Measurements from ENCODE around the gene ASB1.

ASB1 gene

GRCh38 chr2:238426568-238427434 is at the start of gene ASB1:
Gene ASB1 (plus strand): TSS chr2:238426927. CDS start chr2:238427071, 144 bp downstream.
- DNase-seq (ENCODE audit: low read depth): peak; percentile 79

- no peak for DNase-seq (ENCODE audit: low read depth)
These were observed 48.3 kb upstream of the ASB1 start for GRCh38 chr2:238378230-238379095.

GRCh38 chr2:238379096-238379810 is 47.5 kb upstream of the ASB1 start:
- peak; percentile 77 for DNase-seq (ENCODE audit: low read depth)

- no peak for DNase-seq (ENCODE audit: low read depth)
These were observed 46.4 kb upstream of the ASB1 start for GRCh38 chr2:238380336-238380735.

GRCh38 chr2:238380785-238381184 is 45.9 kb upstream of the ASB1 start:
- DNase-seq (ENCODE audit: low read depth): no peak

- no peak for DNase-seq (ENCODE audit: low read depth)
These were observed 45.2 kb upstream of the ASB1 start for GRCh38 chr2:238381341-238382115.

- no peak for DNase-seq (ENCODE audit: low read depth)
These were observed 44.3 kb upstream of the ASB1 start for GRCh38 chr2:238382381-238382781.

GRCh38 chr2:238383135-238383534 is 43.6 kb upstream of the ASB1 start:
- DNase-seq (ENCODE audit: low read depth): no peak

GRCh38 chr2:238383743-238384380 is 42.9 kb upstream of the ASB1 start:
- DNase-seq (ENCODE audit: low read depth): no peak

GRCh38 chr2:238387332-238387731 is 39.4 kb upstream of the ASB1 start:
- no peak for DNase-seq (ENCODE audit: low read depth)

- DNase-seq (ENCODE audit: low read depth): no peak
These were observed 37.9 kb upstream of the ASB1 start for GRCh38 chr2:238388794-238389193.

- DNase-seq (ENCODE audit: low read depth): no peak
These were observed 36.6 kb upstream of the ASB1 start for GRCh38 chr2:238389988-238390589.

GRCh38 chr2:238391042-238391689 is 35.6 kb upstream of the ASB1 start:
- DNase-seq (ENCODE audit: low read depth): no peak

GRCh38 chr2:238396663-238397062 is 30.1 kb upstream of the ASB1 start:
- no peak for DNase-seq (ENCODE audit: low read depth)

- DNase-seq (ENCODE audit: low read depth): no peak
These were observed 29.4 kb upstream of the ASB1 start for GRCh38 chr2:238397356-238397755.

GRCh38 chr2:238398577-238398976 is 28.1 kb upstream of the ASB1 start:
- no peak for DNase-seq (ENCODE audit: low read depth)

- no peak for DNase-seq (ENCODE audit: low read depth)
These were observed 27.6 kb upstream of the ASB1 start for GRCh38 chr2:238399094-238399493.

GRCh38 chr2:238401551-238401950 is 25.2 kb upstream of the ASB1 start:
- no peak for DNase-seq (ENCODE audit: low read depth)

GRCh38 chr2:238403632-238404405 is 22.9 kb upstream of the ASB1 start:
- DNase-seq (ENCODE audit: low read depth): no peak

All from HS-5 (cell line).